Cerebellar cortex (tissue), 1 donor: Measurements from ENCODE around the gene RXRA.

Experiments
- DNase-seq: peaks from one replicate; pipeline ENCODE4 v3.0.0-alpha.2; 2015; ENCODE audit warnings: low spot score

RXRA gene

GRCh38 chr9:134355158-134355557, 28.9 kb downstream of the RXRA start:
- no peak for DNase-seq

GRCh38 chr9:134355561-134356279, 29.5 kb downstream of the RXRA start:
- DNase-seq, result no peak

GRCh38 chr9:134356496-134357470, 30.5 kb downstream of the RXRA start:
- no peak for DNase-seq

GRCh38 chr9:134357631-134358025, 31.4 kb downstream of the RXRA start:
- no peak for DNase-seq

GRCh38 chr9:134358026-134358661, 31.9 kb downstream of the RXRA start:
- DNase-seq, result no peak

GRCh38 chr9:134358662-134359319, 32.5 kb downstream of the RXRA start:
- no peak for DNase-seq

GRCh38 chr9:134359493-134360179, 33.4 kb downstream of the RXRA start:
- DNase-seq, result no peak

- no peak for DNase-seq
Measured at GRCh38 chr9:134360180-134360759, 34.0 kb downstream of the RXRA start.

GRCh38 chr9:134360897-134361296, 34.6 kb downstream of the RXRA start:
- no peak for DNase-seq

- DNase-seq, result no peak
Measured at GRCh38 chr9:134361426-134361825, 35.2 kb downstream of the RXRA start.

- no peak for DNase-seq
Measured at GRCh38 chr9:134361843-134362414, 35.7 kb downstream of the RXRA start.

- DNase-seq, result peak; percentile 29
Measured at GRCh38 chr9:134363450-134363849, 37.2 kb downstream of the RXRA start.

GRCh38 chr9:134364391-134365114, 38.3 kb downstream of the RXRA start:
- no peak for DNase-seq

- no peak for DNase-seq
Measured at GRCh38 chr9:134365115-134365596, 38.9 kb downstream of the RXRA start.

- no peak for DNase-seq
Measured at GRCh38 chr9:134365791-134366222, 39.6 kb downstream of the RXRA start.

- peak; percentile 75 for DNase-seq
Measured at GRCh38 chr9:134366223-134367031, 40.2 kb downstream of the RXRA start.

- DNase-seq, result no peak
Measured at GRCh38 chr9:134367061-134367460, 40.8 kb downstream of the RXRA start.

GRCh38 chr9:134367791-134368490, 41.7 kb downstream of the RXRA start:
- DNase-seq, result no peak
